Measurements from ENCODE around the gene MRPL22.

GRCh38 chr5:154933537-154933936 lies 7.3 kb upstream of the MRPL22 start:
- TF ChIP-seq, protein P1, sequence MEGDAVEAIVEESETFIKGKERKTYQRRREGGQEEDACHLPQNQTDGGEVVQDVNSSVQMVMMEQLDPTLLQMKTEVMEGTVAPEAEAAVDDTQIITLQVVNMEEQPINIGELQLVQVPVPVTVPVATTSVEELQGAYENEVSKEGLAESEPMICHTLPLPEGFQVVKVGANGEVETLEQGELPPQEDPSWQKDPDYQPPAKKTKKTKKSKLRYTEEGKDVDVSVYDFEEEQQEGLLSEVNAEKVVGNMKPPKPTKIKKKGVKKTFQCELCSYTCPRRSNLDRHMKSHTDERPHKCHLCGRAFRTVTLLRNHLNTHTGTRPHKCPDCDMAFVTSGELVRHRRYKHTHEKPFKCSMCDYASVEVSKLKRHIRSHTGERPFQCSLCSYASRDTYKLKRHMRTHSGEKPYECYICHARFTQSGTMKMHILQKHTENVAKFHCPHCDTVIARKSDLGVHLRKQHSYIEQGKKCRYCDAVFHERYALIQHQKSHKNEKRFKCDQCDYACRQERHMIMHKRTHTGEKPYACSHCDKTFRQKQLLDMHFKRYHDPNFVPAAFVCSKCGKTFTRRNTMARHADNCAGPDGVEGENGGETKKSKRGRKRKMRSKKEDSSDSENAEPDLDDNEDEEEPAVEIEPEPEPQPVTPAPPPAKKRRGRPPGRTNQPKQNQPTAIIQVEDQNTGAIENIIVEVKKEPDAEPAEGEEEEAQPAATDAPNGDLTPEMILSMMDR (IDR thresholded peaks at IDR 0.05) = no peak
- no peak for TF ChIP-seq POLR2A (IDR thresholded peaks at IDR 0.05)
